ACC112 (cell line): Measurements from ENCODE around the gene ECHS1.
"Not testable (repeated sequence)": the region's sequence is repeated elsewhere in the genome, so short reads cannot be mapped to it uniquely, and the experiment has no call there.

Experiments
- H2AFZ ChIP-seq: fragments of 200-600 bp; sonication (generic); one replicate; pipeline ENCODE4 v1.6.0; 2017; ENCODE audit warnings: antibody characterized with exemption, low read length; ENCODE audit not compliant: unreplicated experiment
- H3K27ac ChIP-seq: fragments of 200-600 bp; sonication (generic); 2 replicates; pipeline ENCODE4 v1.5.1; 2014; ENCODE audit warnings: low read depth, mild to moderate bottlenecking, antibody characterized with exemption, low read length, moderate library complexity
- H3K27me3 ChIP-seq: fragments of 200-600 bp; sonication (generic); 2 replicates; pipeline ENCODE4 v1.6.1; 2014; ENCODE audit warnings: mild to moderate bottlenecking, antibody characterized with exemption, low read length, moderate library complexity, mixed read lengths; ENCODE audit not compliant: insufficient read depth
- H3K36me3 ChIP-seq: fragments of 200-600 bp; sonication (generic); 2 replicates; pipeline ENCODE4 v1.6.1; 2016; ENCODE audit warnings: mild to moderate bottlenecking, antibody characterized with exemption, low read length, moderate library complexity, mixed read lengths; ENCODE audit not compliant: insufficient read depth
- H3K4me1 ChIP-seq: fragments of 200-600 bp; sonication (generic); one replicate; pipeline ENCODE4 v1.6.1; 2016; ENCODE audit warnings: low read length, mixed read lengths; ENCODE audit not compliant: insufficient read depth, unreplicated experiment, control insufficient read depth
- H3K4me3 ChIP-seq: fragments of 200-600 bp; sonication (generic); 2 replicates; pipeline ENCODE4 v1.5.1; 2014; ENCODE audit warnings: mild to moderate bottlenecking, low read depth, low read length
- H3K79me2 ChIP-seq: fragments of 200-600 bp; sonication (generic); one replicate; pipeline ENCODE4 v1.6.0; 2016; ENCODE audit warnings: low read length; ENCODE audit not compliant: control insufficient read depth, unreplicated experiment, insufficient read depth

ECHS1 gene

DNA sequence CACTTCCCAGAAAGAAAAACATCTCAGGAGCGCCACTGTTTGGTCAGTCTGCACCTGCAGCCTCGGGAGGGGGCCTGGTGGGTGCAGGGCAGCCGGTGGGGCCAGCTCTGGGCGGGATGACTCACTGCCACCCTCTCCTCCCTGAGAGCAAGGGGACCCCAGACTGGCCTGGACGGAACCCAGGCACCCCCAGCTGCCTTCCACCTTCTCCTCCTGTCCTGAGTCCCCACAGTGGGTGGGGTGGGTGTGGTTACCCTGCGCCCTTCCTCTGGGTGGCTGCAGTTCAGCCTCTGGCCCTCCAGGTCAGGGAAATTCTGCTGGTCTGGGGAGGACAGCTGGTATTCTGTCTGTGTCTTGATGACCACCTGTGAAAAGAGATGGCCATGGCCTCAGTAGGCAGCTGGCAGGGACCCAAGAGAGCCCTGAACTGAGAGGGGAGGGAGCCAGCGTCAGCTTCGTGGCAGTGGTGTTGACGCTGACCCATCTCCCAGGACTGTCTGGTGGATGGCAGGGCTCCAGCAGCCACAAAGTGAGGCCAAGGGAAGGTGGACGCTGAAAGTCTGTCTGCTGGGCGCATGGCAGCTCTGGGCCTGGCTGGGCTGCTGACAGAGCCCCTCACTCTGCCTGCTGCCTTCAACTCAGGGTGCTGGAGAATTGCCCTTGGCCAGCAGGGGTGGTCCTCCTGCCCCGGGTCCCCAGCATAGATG lies 45.4 kb downstream of the ECHS1 start:
- Histone ChIP-seq H2AFZ (no peak overlapping the region), H3K27me3 (peaks cover 61% of the 10 kb centered on the region), H3K4me1 (peaks cover 7% of the 10 kb centered on the region), H3K79me2 (no peaks in the 10 kb centered on the region), H3K36me3 (no peaks in the 10 kb centered on the region), H3K27ac (no peak overlapping the region), H3K4me3 (no peak overlapping the region)

DNA sequence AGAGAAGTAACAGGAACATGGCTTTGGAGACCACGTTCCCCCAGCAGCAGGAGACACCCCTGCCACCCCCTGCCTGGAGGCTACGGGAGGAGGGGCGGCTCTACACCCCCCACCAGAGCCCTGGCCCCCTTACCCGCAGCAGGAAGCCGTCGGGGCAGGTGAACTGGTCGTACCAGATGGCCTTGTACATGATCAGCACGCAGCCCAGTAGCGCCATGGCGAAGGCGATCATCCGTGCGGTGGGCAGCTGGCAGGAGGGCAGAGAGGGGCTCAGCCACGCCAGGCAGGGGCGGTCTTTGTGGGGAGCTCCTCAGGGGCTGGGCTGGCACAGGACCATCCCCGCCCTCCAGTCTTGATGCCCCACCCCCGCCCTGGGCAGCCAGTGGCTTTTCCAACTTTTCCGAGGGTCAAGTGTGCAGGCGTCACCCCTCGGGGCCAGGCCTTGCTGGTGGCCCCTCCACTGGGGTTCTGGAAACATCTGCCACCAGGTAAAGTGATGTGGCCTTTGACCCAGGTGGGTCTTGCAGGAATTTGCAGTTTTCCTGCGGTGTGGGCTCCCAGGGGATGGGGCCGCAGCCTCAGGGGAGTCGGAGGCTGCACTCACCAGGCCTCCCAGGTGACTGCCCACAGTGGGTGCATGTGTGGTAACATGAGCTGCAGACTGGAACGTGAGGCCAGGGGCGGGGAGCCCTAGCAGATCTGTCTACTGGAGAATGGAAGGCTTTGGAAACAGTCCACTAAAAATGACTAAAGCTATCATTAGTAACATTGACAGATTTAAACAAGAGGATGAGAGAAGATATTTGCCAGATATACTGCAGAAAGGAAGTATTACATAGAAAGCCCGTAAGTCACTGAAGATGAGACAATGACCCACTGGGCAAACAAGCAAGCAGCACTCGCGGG lies 46.2 kb downstream of the ECHS1 start:
- Histone ChIP-seq H3K79me2 (no peaks in the 10 kb centered on the region), H3K4me3 (no peak overlapping the region), H3K27ac (no peak overlapping the region), H3K27me3 (peaks cover 53% of the 10 kb centered on the region), H3K36me3 (no peaks in the 10 kb centered on the region), H3K4me1 (peaks cover 7% of the 10 kb centered on the region), H2AFZ (no peak overlapping the region)

GRCh38 chr10:133326223-133326551 lies 47.0 kb downstream of the ECHS1 start:
- Histone ChIP-seq H2AFZ (no peak overlapping the region), H3K4me3 (peak overlapping the region; percentile 62; the same call in 1 of the 2 replicates), H3K4me1 (peaks cover 7% of the 10 kb centered on the region), H3K27ac (no peak overlapping the region), H3K27me3 (peaks cover 45% of the 10 kb centered on the region), H3K79me2 (no peaks in the 10 kb centered on the region), H3K36me3 (no peaks in the 10 kb centered on the region)

DNA sequence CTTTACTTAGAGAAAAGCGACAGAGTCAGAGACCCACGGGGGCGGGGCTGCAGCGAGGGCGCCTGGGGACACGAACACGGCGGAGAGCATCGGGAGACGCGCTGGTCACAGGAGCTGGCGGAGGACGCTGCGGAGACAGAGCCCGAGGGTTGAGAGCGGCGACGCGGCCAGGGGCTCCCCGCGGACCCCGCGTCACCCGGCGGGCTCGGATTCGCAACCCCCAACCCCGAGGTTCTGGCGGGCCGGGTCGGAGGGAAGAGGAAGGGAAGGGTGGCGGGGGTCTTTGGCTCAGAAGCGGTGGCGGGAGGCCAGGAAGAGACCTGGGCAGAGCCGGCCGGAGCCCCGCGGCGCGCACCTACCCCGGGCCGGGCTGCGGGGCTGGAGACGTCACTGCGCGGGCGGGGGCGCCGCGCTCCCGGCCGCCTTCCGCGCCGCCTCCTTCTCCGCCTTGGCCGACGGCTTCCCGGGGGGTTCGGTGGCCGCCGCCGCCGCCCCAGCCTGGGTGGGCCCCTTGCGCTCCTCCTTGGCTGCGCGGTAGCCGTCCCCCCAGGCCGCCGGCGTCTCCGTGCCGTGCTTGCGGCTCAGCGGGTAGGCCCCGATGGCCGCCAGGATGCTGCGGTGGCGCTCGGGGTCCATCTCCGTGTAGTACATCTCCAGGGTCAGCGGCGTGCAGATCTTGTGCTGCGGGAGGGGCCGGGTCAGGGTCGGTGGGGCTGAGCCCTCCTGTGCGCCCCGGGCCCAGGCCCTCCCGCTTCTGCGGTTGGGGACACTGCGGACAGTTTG lies 47.5 kb downstream of the ECHS1 start:
- no peaks in the 10 kb centered on the region for H3K36me3 ChIP-seq
- H3K27ac ChIP-seq = no peak overlapping the region
- H3K4me1 ChIP-seq = peaks cover 7% of the 10 kb centered on the region
- H3K27me3 ChIP-seq = peaks cover 40% of the 10 kb centered on the region
- peak overlapping the region; percentile 12 for H2AFZ ChIP-seq
- no peaks in the 10 kb centered on the region for H3K79me2 ChIP-seq
- H3K4me3 ChIP-seq = peak overlapping the region; percentile 62

DNA sequence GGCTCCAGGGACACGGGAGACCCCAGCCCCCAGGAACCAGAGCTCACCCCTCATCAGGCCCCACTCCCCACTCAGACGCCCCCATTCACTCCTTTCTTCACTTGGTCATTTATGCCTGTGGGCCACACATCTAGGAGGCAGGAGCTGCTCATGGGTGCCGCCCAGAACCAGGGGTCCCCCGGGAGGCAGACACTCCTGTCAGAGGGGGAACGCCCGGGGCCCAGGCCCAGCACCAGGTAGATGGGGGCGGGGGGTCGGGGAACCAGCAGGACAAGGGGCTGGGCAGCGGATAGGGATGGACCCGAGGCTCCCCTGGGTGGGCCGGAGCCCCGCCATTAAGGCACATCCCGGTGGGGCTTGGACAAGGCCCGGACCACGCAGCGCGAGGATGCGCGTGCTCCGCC lies 48.3 kb downstream of the ECHS1 start:
- peaks cover 40% of the 10 kb centered on the region for H3K27me3 ChIP-seq
- H3K4me3 ChIP-seq = no peak overlapping the region
- H3K79me2 ChIP-seq = no peaks in the 10 kb centered on the region
- H3K27ac ChIP-seq = no peak overlapping the region
- H3K4me1 ChIP-seq = peaks cover 7% of the 10 kb centered on the region
- no peak overlapping the region for H2AFZ ChIP-seq
- H3K36me3 ChIP-seq = no peaks in the 10 kb centered on the region

DNA sequence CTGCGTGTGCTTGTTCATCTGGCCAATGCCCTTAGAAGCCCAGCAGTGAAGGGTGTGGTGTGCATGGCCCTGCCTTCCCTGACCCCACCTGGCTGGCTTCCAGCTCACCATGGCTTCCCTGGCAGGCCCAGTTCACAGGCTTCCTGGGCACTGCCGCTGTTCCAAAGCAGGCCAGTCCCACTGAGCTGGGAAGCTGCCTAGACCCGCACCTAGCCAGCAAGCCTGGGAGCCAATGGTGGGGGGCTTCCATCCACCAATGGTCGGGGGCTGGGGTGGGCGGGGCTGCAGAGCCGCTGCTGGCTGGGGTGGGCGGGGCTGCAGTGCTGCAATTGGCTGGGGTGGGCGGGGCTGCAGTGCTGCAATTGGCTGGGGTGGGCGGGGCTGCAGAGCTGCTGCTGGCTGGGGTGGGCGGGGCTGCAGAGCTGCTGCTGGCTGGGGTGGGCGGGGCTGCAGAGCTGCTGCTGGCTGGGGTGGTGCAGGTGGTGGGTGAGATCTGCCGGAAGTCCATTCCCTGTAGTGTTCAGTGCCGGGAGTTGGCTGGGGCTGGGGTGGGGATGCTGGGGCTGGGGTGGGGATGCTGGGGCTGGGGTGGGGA lies 48.9 kb downstream of the ECHS1 start:
- Histone ChIP-seq H2AFZ (no peak overlapping the region), H3K4me1 (peaks cover 4% of the 10 kb centered on the region), H3K27me3 (peaks cover 40% of the 10 kb centered on the region), H3K27ac (no peak overlapping the region), H3K79me2 (no peaks in the 10 kb centered on the region), H3K36me3 (no peaks in the 10 kb centered on the region), H3K4me3 (peak overlapping the region; percentile 70)

DNA sequence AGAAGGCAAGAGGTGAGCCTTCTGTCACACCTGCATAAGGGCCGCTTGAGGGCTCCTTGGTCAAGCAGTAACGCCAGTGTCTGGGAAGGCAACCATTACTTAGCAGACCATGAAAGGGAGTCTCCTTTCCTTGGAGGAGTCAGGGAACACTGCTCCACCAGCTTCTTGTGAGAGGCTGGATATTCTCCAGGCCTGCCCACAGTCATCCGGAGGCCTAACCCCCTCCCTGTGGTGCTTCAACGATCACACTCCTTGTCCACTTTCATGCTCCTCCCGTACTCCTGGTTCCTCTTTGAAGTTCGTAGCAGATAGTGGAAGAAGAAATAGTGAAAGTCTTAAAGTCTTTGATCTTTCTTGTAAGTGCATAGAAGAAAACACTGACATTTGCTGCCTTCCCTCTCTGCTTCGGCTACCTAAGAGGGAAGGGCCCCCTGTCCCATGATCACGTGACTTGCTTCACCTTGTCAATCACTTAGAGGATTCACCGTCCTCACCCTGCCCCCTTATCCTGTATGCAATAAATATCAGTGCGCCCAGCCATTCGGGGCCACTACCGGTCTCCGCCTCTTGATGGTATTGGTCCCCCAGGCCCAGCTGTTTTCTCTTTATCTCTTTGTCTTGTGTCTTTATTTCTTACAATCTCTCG lies 51.0 kb downstream of the ECHS1 start:
- H3K36me3 ChIP-seq, H3K4me3 ChIP-seq, H3K4me1 ChIP-seq, H3K27ac ChIP-seq, H3K79me2 ChIP-seq, H2AFZ ChIP-seq: not testable (repeated sequence)
- peaks cover 25% of the 10 kb centered on the region for H3K27me3 ChIP-seq

DNA sequence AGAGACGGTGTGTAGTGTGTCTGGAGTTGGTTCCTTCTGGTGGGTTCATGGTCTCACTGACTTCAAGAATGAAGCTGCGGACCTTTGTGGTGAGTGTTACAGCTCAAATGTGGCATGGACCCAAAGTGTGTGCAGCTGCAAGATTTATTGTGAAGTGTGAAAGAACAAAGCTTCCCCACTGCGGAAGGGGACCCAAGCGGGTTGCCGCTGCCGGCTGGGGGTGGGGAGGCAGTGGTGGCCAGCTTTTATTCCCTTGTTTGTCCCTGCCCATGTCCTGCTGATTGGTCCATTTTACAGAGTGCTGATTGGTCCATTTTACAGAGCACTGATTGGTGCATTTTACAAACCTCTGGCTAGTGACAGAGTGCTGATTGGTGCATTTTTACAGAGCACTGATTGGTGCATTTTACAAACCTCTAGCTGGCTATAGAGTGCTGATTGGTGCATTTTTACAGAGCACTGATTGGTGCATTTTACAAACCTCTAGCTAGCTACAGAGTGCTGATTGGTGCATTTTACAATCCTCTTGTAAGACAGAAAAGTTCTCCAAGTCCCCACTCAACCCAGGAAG lies 52.2 kb downstream of the ECHS1 start:
- peaks cover 13% of the 10 kb centered on the region for H3K27me3 ChIP-seq
- not testable (repeated sequence) for H3K36me3 ChIP-seq, H3K4me1 ChIP-seq, H2AFZ ChIP-seq, H3K27ac ChIP-seq, H3K79me2 ChIP-seq, H3K4me3 ChIP-seq

DNA sequence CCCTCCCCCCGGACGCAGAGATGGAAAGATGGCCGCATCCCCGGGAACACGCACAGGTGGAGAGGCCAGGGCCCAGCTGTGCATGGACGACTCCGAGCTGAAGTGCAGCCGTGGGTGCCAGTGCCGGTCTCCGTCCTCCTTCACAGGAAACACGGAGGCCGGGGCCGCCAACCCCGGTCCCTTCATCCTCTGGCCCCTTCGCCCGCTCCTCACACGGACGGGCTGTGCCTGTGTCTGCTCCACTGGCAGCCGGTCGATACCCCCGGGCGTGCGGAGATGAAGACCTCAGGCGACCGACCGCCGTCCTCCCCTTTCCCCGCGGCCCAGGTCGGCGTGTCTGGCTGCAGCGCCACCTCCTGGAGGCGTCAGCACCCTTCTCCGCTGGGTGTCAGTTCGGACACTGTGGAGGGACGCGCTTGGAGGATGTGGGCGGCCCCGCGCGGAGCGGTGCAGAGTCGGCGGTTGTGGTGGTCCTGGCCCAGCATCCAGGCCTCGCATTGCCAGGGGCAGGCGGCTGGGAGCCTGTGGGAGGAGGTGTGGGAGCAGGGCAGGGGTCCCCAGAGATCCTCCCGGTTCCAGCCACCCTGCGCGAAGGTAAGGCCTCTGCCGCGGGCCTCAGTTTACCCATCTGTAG lies 54.5 kb downstream of the ECHS1 start:
- no peak overlapping the region for H2AFZ ChIP-seq

More for the DNA sequence above, 54.5 kb downstream of the ECHS1 start:
- Histone ChIP-seq H3K27me3 (no peaks in the 10 kb centered on the region), H3K79me2 (no peaks in the 10 kb centered on the region), H3K36me3 (no peaks in the 10 kb centered on the region), H3K4me3 (peak overlapping the region; percentile 64), H3K4me1 (no peaks in the 10 kb centered on the region), H3K27ac (no peak overlapping the region)
